Calu3 (cell line): ENCODE results near the gene GRAMD2B. TPM values are rescaled to one million over a fixed set of nuclear protein-coding genes. Genes with fewer than 3 reads are reported as not detected.

Experiments used
- BruUV-seq: library from RNA; stranded (reverse); fragments of 400-500 nt; replicated peaks from 2 replicates; lab custom pipeline; 2021; lab: Mats Ljungman, UMichigan
- CTCF ChIA-PET: fragments of 300-600 bp; sonication (Branson Sonifier 250); formaldehyde crosslinking; loops from one replicate; lab custom pipeline; 2022; ENCODE audit warnings: antibody characterized with exemption; lab: Charles Lee
- DNase-seq: peaks from one replicate; pipeline ENCODE4 v3.0.0; 2022
- H3K27ac Mint-ChIP-seq: one replicate; pipeline ENCODE4 v1.8.0; 2022; ENCODE audit warnings: mixed read lengths; ENCODE audit not compliant: unreplicated experiment
- H3K27me3 Mint-ChIP-seq: one replicate; pipeline ENCODE4 v1.8.0; 2022; ENCODE audit warnings: mixed read lengths; ENCODE audit not compliant: unreplicated experiment
- H3K36me3 Mint-ChIP-seq: one replicate; pipeline ENCODE4 v1.8.0; 2022; ENCODE audit warnings: mild to moderate bottlenecking, moderate library complexity, mixed read lengths; ENCODE audit not compliant: insufficient read depth, unreplicated experiment
- H3K4me1 Mint-ChIP-seq: one replicate; pipeline ENCODE4 v1.8.0; 2022; ENCODE audit warnings: mild to moderate bottlenecking, low read depth, mixed read lengths; ENCODE audit not compliant: unreplicated experiment
- H3K4me3 Mint-ChIP-seq: one replicate; pipeline ENCODE4 v1.8.0; 2022; ENCODE audit warnings: mild to moderate bottlenecking, low read depth, moderate library complexity, mixed read lengths; ENCODE audit not compliant: unreplicated experiment
- H3K9me3 Mint-ChIP-seq: one replicate; pipeline ENCODE4 v1.8.0; 2022; ENCODE audit warnings: low read depth, mixed read lengths; ENCODE audit not compliant: unreplicated experiment
- intact Hi-C: fragments of 100-400 bp; cut with micrococcal nuclease; formaldehyde crosslinking; loops from one replicate; pipeline ENCODE4 v1.10.0; 2022; ENCODE audit not compliant: unreplicated experiment
- total RNA-seq: library from RNA; stranded (reverse); gene quantifications from 2 replicates; pipeline ENCODE4 v1.2.3, GENCODE V29; 2022
- TF ChIP-seq, protein P1 (sequence below): fragments of 200-600 bp; IDR thresholded peaks from one replicate; pipeline ENCODE4 v1.8.0; 2022; ENCODE audit warnings: antibody characterized with exemption; ENCODE audit not compliant: unreplicated experiment

GRAMD2B gene
- total RNA-seq, 1 experiment from 2014 or later = 23.0 TPM

DNA sequence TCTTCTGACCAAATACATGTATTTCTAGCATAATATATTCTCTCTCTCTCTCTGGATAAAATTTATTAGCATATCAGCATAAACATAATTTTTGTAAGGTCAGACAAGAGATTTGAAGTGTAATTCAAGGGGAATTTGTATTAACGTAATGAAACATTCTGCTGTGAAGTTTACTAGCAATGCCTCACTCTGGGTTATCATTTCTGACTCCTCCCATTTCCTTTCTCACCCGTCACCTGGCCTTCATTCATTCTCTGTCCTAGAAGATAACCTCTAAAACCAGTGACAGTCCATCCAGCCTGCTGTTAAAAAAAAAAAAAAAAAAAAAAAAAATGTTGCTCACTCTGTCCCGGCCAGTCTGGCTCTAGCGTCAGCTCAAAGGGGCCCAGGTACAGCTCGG is 27.1 kb downstream of the GRAMD2B start:
- CTCF ChIA-PET = no interaction called here
- H3K36me3 Mint-ChIP-seq = no peaks in the 10 kb centered on the region
- H3K27ac Mint-ChIP-seq = no peak overlapping the region
- no peaks in the 10 kb centered on the region for H3K4me1 Mint-ChIP-seq
- no peak overlapping the region for H3K4me3 Mint-ChIP-seq
- DNase-seq = no peak
- intact Hi-C loops = no loop called here
- BruUV-seq = no TSS peak
- TF ChIP-seq, protein P1, sequence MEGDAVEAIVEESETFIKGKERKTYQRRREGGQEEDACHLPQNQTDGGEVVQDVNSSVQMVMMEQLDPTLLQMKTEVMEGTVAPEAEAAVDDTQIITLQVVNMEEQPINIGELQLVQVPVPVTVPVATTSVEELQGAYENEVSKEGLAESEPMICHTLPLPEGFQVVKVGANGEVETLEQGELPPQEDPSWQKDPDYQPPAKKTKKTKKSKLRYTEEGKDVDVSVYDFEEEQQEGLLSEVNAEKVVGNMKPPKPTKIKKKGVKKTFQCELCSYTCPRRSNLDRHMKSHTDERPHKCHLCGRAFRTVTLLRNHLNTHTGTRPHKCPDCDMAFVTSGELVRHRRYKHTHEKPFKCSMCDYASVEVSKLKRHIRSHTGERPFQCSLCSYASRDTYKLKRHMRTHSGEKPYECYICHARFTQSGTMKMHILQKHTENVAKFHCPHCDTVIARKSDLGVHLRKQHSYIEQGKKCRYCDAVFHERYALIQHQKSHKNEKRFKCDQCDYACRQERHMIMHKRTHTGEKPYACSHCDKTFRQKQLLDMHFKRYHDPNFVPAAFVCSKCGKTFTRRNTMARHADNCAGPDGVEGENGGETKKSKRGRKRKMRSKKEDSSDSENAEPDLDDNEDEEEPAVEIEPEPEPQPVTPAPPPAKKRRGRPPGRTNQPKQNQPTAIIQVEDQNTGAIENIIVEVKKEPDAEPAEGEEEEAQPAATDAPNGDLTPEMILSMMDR = no peak
- no peaks in the 10 kb centered on the region for H3K9me3 Mint-ChIP-seq
- H3K27me3 Mint-ChIP-seq = no peaks in the 10 kb centered on the region

DNA sequence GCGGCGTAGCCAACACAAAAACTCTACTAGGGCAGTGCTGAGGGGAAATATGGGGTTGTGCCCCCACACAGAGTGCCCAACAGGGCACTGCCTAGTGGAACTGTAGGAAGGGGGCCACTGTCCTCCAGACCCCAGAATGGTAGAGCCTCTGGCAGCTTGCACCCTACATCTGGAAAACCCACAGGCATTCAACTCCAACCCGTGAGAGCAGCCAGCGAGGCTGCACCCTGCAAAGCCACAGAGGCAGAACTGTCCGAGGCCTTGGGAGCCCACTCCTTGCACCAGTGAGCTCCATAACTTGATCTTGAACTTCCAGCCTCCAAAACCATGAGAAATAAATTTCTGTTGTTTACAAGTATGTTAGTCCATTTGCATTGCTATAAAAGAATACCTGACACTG is 27.7 kb downstream of the GRAMD2B start:
- CTCF ChIA-PET = no interaction called here
- Mint-ChIP-seq H3K27me3 (no peaks in the 10 kb centered on the region), H3K4me3 (no peak overlapping the region), H3K9me3 (no peaks in the 10 kb centered on the region), H3K36me3 (no peaks in the 10 kb centered on the region), H3K4me1 (no peaks in the 10 kb centered on the region), H3K27ac (no peak overlapping the region)
- DNase-seq = no peak
- TF ChIP-seq, protein P1 = no peak
- intact Hi-C loops = no loop called here
- BruUV-seq = no TSS peak

DNA sequence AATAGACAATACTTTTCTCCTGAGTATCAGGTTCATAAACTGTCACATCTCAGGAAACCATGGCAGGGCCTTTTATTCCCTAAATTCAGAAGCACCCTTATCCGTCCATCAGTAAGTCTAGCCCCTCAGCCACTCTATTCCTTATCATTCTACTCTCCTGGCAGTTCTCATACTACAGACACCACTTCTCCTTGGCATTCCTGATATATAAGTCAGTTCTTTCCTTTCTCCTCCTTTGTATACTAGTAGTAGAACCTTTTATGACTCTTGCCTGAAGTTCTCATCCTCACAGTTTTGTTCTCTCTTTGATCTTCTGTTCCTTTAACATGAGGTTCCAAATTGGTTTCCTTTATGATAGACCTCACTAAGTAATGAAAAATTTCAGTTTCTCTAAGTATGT is 29.3 kb downstream of the GRAMD2B start:
- Mint-ChIP-seq H3K27me3 (no peaks in the 10 kb centered on the region), H3K27ac (no peak overlapping the region), H3K9me3 (no peaks in the 10 kb centered on the region), H3K4me3 (no peak overlapping the region), H3K36me3 (no peaks in the 10 kb centered on the region), H3K4me1 (no peaks in the 10 kb centered on the region)
- TF ChIP-seq, protein P1 = no peak
- DNase-seq = no peak
- intact Hi-C loops = no loop called here
- CTCF ChIA-PET = no interaction called here
- no TSS peak for BruUV-seq

DNA sequence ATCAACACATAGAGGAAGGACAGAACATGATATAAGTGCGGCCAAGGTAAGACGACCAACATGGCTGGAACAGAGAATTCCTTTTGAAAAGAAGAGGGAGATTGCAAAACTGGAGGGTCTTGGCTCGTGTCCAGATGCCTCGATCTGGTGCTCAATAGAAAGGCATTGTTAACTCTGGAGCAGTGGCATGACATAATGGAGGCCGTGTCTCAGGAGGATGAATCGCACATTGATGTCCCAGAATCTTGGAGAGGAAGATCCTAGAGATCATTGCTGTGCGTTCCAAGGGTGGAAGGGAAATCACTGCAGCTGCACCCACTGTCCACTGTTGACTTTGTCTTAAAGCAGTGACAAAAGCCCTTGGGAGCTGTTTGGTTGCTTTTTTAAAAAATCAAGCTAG is 30.9 kb downstream of the GRAMD2B start:
- TF ChIP-seq, protein P1 = no peak
- CTCF ChIA-PET = no interaction called here
- intact Hi-C loops = no loop called here
- no peak overlapping the region for H3K27ac Mint-ChIP-seq
- H3K27me3 Mint-ChIP-seq = no peaks in the 10 kb centered on the region
- H3K4me1 Mint-ChIP-seq = no peaks in the 10 kb centered on the region
- no peak for DNase-seq
- BruUV-seq = no TSS peak
- H3K4me3 Mint-ChIP-seq = no peak overlapping the region
- H3K36me3 Mint-ChIP-seq = no peaks in the 10 kb centered on the region
- no peaks in the 10 kb centered on the region for H3K9me3 Mint-ChIP-seq
